C1 segment of cervical spinal cord (tissue), 14 donors: ENCODE measurements around the gene PTPN11.
"Not testable (repeated sequence)": the region's sequence is repeated elsewhere in the genome, so short reads cannot be mapped to it uniquely, and the experiment has no call there.

Source experiments
- DNase-seq, 14 donors: peaks; one replicate each; lab custom pipeline; 2025; lab: John Stamatoyannopoulos, UW

Gene PTPN11

DNA sequence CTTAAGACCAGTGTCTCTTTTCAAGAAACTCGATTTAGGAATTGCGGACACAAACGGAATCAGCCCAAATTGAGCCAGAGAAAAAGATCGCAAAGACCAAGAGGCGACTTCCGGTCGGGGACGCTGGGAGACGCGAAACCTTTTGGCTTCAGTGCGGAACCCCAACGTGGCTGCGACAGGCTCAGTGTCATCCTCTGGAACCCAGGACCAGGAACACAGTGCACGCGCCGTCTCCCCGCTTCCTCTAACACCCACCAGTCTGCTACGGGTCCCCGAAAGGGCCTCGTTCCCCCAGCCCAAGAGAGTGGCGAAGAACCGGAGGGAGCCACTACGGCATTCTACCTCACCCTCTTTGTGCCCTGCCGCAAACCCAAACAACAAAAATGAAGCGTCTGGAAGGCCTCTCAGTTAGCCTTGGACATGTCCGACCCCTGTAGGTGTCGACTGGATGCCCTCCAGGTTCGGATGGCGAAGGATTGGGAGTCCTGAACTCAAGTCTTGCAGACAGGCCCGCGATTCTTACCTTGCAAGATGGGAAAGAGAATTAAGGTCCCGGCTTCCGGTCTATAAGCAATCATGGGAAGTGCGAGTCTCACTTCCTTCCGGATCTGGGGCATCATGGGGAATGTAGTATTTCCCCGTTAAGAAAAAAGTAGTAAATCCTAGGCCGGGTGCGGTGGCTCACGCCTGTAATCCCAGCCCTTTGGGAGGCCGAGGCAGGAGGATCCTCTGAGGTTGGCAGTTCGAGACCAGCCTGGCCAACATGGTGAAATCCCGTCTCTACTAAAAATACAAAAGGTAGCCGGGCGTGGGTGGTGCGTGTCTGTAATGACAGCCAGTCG is 9.5 kb upstream of the PTPN11 start, which contains the start of gene RPL6:
RPL6 (minus strand) TSS at position 542 of the 842 bp plus-strand sequence. CDS start 949 bp downstream, outside the sequence.
- DNase-seq = peak in 13 of 14 donors; percentile 34 to 92 (median 77)

DNA sequence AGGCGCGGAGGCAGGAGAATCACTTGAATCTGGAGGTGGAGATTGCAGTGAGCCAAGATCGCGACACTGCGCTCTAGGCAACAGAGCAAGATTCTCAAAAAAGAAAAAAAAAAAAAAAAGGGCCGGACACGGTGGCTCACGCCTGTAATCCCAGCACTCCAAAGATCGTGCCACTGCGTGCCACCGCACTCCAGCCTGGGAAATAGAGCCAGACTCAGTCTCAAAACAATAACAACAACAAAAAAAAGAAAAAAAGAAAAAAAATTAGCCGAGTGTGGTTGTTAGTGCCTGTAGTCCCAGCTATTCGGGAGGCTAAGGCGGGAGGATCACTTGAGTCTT is 8.9 kb upstream of the PTPN11 start:
- DNase-seq = no peak

DNA sequence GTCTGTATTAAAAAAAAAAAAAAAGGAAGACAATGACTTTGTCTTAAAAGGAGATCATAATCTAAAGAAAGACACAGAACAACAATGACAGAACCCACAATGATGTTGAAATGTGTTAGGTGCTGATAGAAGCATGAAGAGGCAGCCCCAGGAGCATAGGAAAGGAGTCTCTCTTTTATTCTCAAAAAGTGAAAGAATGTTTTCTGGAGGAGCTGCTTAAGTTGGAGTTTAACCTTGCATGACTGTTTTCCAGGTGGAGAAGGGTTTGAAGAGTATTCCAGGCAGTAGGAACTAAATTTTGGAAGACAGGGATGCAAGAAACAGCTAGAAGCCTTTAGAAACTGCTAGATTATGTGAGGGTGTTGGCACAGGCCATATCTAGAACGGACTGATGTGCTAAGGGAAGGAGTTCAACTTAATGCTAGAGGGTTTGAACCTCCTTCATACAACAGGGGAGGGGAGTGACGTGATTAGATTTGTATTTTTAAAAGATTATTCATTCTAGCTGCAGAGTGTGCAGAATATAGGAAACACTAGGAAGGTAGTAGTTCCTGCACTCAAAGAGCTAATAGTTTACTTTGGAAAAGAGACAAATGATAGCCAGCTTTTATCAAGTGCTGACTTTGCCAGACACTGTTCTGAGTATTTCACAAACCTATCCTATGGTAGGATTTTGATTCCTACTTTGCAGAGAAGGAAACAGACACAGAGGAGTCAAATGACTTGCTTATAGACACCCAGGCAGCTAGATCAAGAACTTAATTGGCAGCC is 4.7 kb upstream of the PTPN11 start:
- DNase-seq = no peak

DNA sequence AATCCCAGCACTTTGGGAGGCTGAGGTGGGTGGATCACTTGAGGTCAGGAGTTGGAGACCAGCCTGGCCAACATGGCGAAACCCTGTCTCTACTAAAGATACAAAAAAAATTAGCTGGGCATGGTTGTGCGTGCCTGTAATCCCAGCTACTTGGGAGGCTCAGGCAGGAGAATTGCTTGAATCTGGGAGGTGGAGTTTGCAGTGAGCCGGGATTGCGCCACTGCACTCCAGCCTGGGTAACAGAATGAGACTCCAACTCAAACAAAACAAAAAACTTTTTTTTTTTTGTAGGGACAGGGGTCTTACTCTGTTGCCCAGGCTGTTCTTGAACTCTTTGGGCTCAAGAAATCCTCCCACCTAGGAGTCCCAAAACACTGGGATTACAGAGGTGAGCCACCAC is 3.3 kb upstream of the PTPN11 start:
- not testable (repeated sequence) for DNase-seq

DNA sequence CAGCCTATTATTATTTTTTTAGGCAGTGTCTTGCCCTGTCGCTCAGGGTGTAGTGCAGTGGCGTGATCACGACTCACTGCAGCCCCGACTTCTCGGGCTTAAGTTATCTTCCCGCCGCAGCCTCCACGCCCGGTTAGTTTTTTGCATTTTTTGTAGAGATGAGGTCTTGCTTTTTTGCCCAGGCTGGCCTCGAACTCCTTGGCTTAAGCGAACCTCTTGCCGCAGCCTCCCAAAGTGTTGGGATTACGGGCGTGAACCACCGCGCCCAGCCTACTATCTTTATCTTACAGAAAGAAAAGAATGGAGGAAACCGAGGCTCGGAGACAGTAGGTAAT is 507 bp upstream of the PTPN11 start:
- DNase-seq = no peak

DNA sequence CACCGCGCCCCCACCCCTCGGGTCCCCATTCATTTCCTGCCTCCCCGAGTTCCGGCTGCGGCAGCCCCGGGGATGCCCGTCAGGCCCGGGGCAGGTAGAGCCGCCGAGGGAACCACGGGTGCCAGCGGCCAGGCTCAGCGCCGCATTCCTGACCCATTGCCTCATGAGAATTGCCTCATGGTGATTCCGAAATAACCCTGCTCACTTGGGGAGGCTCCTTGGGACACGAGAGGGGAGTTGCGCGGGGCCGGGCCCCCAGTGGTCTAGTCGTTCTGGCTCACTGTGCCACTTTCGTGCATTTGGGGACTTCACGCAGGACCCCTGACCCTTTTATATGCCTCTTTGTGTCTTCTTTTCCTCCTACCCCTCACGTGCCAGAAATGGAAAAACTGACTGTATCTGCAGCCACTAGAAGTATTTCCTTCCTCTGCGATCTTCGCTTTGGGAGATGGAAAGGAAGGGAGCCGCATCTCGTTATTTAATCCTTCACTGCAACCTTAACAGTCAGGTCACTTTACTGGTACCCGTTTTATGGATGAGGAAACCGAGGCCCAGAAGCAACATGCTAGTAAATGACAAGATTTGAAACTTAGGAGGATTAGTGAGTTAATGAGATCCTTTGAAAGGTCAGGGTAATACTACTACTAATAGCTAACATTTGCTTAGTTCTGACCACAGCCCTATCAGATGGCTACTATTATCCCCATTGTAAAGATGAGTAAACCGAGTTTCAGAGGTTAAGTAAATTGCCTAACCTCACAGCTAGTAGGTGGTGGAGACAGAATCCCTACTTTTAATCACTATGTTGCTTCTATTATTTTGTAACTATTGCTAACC is 768 bp downstream of the PTPN11 start:
- peak in 6 of 14 donors; percentile 4 to 79 (median 42) for DNase-seq

DNA sequence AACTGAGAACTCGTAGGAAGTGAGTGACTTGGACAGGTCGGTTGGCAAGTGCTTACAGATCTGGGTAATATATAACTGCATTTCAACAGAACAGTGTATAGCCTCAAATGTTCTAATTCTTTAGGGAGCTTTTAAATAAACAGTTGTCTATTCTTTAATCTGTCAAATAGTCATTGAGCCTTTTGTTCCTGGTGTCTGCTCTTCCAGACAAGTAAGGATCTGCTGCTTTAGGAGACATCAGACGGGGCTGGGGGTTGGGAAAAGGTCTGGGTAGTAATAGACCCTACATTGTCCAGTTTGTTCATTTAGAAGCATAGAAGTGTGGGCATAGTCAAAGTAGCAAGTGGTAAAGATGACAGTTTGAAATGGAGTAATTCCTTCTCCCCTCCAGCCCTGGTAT is 2.0 kb downstream of the PTPN11 start:
- no peak for DNase-seq

DNA sequence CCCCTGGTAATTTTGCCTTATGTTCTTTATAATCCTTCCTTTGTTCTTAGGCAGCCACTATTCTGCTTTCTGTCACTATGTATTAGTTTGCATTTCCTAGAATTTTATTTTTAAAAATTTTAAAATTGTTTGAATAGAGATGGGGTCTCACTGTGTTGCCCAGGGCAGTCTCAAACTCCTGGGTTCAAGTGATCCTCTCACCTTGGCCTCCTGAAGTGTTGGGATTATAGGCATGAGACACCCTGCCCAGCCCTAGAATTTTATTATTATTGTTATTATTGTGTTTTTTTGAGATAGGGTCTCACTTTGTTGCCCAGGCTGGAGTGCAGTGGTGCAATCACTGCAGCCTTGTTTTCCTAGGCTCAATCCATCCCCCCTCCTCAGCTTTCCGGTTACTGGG is 2.6 kb downstream of the PTPN11 start:
- DNase-seq = no peak

DNA sequence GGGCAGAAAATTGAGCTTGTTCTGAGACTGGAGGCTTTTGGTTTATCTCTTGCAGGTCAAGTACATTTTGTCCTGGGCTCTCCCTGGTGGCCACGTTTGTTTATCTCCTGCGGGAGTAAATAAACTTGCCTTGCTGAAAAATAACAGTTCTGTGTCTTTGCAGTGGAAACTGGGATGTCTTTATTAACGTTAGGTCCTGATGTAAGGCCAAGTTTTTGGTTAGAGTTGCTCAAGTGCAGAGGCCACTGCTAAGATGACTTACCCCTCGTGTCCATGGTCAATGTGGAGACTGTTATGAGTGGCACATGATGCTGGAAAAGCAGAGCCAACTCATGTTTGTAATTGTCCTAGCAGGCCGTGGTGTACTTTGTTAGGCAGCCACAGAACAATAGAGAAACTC is 3.8 kb downstream of the PTPN11 start:
- peak in 11 of 14 donors; percentile 6 to 77 (median 52) for DNase-seq

DNA sequence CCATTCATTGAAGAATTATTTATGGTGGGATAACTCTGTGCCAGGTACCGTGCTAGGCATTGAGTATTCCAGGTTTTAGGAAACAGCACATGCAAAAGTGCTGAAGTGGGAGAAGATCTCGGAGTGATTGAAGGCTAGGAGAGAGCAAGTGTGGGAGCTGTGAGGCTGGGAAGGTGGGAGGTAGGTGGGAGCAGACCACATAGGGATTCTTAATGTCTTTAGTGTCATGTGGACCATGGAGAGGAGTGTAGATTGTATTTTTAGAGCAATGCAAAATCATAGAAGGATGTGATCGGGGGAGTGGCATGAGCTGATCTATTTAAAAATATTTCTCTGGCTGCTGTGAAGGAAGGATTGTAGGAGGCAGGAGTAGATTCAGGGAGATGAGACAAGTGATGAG is 5.4 kb downstream of the PTPN11 start:
- DNase-seq = no peak

DNA sequence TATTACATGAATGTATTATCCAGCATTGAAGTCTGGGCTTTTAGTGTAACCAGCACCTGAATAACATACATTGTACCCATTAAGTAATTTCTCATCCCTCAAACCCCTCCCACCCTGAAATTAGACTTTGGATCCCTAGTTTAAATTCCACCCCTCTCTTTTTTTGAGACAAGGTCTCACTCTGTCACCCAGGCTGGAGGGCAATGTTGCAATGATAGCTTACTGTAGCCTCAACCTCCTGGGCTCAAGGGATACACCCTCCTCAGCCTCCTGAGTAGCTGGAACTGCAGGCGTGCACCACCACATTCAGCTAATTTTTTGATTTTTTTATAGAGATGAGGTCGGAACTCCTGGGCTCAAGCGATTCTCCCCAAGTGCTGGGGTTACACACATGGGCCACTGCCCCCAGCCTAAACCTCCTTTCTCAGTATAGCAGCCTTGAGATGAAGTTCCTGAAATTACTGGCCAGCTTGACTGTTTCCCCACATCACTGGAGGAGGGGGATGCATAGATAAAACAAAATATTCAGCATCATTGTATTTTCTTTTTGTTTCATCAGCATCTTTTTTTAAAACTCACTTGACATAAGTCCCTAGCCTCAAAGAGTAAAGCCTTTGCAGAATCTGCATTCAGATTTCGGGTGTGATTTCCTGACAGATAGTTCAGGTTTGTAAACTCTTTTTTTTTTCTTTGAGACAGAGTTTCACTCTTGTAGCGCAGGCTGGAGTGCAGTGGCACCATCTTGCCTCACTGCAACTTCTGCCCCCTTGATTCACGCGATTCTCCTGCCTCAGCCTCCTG is 7.0 kb downstream of the PTPN11 start:
- DNase-seq = no peak

DNA sequence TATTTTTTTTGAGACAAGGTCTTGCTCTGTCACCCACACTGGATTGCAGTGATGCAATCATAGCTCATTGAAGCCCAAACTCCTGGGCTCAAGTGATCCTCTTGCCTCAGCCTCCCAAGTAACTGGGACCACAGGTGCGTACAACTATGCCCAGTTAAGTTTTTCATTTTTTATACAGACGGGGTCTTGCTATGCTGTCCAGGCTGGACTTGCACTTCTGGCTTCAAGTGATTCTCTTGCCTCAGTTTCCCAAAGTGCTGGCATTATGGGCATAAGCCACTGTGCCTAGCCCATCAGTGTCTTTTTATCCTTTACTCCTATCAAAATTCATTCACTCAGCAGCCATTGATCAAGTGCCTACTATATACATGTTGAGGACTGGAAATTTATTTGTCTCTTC is 9.0 kb downstream of the PTPN11 start:
- no peak for DNase-seq

DNA sequence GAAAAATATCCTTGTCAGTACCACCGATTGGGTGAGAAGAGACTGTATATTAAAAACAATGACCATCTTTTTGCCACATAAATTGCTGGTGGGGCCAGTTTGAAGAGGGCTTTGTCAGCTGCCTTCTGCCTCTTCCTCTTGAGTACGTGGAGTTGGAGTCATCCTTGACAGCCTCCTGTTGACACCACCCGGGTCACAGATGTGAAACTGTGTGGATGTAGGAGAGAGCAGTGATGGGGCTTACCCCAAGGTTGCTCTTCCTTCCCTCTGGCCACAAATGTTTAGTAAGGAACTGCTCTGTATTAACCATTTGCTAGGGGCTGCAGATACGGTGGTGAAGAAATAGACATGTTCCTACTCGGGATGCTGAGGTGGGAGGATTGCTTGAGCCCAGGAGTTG is 12.2 kb downstream of the PTPN11 start:
- DNase-seq = no peak

DNA sequence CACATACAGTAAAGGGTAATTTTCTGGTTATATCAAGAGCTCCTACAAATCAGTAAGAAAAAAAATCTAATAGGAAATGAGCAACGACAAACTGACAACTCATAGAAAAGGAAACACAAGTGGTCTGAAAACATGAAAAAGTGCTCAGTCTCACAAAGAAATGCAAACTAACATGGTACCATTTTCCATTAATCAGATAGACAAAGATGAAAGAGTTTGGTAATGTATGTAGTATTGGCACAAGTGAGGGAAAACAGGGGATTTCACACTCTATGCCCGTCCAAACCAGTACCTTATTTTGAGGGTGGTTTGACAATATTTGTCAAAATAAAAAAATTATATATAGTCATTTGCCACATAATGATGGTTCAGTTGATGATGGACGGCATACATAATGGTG is 13.2 kb downstream of the PTPN11 start:
- no peak for DNase-seq

DNA sequence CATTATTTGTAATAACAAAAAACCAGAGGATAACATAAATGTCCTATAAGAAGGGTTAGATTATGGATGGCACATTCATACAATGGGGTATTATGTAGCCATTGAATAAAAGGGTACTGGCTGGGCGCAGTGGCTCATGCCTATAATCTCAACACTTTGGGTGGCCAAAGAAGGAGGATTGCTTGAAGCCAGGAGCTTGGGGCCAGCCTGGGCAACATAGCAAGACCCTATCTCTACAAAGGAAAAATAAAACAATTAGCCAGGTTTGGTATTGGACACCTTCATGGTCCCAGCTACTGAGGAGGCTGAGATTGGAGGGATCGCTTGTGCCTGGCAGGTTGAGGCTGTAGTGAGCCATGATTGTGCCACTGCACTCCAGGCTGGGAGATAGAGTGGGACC is 14.8 kb downstream of the PTPN11 start:
- DNase-seq = no peak

DNA sequence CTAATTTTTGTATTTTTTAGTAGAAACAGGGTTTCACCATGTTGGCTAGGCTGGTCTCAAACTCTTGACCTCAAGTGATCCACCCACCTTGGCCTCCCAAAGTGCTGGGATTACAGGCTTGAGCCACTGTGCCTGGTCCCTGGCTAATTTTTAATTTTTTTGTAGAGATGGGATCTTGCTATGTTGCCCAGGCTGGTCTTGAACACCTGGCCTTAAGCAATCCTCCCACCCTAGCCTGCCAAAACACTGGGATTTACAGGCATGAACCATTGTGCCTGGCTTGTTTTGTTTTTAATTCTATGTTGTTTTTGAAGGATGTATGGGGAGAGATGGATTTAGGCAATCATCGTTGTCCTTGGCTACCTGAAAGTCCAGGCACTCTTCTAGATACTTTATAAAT is 19.9 kb downstream of the PTPN11 start:
- not testable (repeated sequence) for DNase-seq

DNA sequence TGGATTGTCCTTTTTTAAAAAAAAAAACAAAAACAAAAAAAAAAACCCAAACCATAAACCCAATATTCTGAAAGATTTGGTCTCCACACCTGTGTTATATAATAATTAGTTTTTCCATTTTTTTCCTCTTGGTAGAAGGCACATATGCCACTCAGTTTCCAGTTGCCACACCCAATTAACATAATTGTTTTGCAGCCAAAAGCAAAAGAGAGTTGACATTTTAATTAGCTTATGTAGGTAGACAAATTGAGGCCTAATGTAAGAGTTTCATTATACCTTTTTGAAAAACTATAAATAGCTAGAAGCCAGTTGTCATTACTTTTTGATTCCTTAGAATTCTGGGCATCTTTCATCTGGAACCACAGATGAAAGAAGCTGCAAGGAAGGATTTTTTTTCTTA is 21.0 kb downstream of the PTPN11 start:
- DNase-seq = peak in 1 of 14 donors; percentile 39

DNA sequence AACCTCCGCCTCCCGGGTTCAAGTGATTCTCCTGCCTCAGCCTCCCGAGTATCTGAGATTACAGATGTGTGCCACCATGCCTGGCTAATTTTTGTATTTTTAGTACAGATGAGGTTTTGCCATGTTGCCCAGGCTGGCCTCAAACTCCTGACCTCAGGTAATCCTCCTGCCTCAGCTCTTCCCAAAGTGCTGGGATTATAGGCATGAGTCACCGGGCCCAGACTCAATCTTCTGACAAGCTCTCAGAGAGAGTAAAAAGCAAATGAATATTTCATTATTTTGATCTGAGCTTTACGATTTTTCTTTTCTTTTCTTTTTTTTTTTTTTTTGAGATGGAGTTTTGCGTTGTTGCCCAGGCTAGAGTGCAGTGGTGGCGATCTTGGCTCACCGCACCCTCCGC is 21.9 kb downstream of the PTPN11 start:
- not testable (repeated sequence) for DNase-seq

DNA sequence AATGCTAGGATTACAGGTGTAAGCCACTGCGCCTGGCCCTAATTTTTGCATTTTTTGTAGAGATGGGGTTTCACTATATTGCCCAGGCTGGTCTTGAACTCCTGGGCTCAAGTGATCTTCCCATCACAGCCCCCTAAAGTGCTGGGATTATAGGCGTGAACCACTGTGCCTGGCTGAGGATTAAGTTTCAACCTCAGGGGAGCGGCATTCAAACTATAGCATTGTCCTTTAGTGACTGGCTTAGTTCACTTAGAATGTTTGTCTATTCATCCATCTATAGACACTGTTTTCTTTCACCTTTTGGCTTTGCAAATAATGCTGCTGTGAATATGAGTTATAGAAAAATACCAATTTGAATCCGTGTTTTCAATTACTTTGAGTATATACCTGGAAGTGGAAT is 25.2 kb downstream of the PTPN11 start:
- no peak for DNase-seq

DNA sequence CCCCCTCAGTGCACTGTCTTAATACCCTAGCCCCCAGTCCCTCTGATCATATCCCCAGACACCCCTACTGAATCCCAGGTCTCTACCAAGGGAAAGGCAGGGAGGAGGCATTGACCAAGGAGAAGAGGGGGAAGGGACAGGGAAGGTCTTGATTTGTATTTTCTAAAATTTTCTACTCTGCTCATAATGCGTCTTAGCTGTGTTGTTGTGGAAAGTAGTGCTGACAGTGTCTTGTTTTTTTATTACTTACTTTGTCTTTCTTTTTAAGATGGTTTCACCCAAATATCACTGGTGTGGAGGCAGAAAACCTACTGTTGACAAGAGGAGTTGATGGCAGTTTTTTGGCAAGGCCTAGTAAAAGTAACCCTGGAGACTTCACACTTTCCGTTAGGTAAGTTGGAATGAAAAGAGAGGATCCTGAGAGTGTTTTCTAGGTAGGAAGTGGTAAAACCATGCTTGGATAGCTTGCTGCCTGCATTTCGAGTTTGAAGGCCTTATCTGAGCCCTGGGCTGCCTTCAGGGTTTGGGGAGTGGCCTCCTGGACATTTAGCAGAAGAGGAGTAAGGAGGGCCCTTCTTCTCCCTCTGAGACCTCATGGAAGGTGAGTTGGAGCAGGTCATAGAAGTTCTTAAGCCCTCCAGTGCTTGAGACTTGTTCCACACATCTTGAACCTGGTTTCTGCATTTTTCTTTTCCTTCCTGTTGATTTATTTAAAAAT is 27.4 kb downstream of the PTPN11 start:
- no peak for DNase-seq

DNA sequence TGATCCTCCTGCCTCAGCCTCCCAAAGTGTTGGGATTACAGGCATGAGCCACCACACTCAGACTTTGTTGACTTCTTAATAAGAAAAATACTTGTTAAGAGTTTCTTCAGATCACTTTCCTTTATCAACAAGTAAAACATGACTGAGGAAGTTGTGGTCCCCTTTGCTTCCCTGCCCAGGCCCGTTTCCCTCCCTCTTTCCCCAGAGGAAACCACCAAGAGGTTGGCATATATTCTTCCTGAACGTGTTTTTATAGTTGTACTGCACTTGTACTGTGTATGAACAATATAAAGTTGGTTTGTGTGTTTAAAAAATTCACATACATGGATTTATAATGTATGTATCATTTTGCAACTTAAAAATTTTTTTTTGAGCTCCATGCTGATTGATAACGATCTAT is 28.4 kb downstream of the PTPN11 start:
- DNase-seq = no peak
